GM23338 (cell line): ENCODE measurements around the gene XPNPEP2. TPM values are rescaled to one million over a fixed set of nuclear protein-coding genes. Genes with fewer than 3 reads are reported as not detected.

Experiments used
- ETS1 ChIP-seq: IDR thresholded peaks from 2 replicates; pipeline ENCODE4 v1.6.1; 2016; ENCODE audit warnings: antibody characterized with exemption
- EZH2 ChIP-seq: fragments of 200-600 bp; sonication (generic); IDR thresholded peaks from one replicate; pipeline ENCODE4 v1.8.0; 2017; ENCODE audit warnings: antibody characterized with exemption, mild to moderate bottlenecking, low read depth; ENCODE audit not compliant: unreplicated experiment
- JUNB ChIP-seq: IDR thresholded peaks from one replicate; pipeline ENCODE4 v1.6.1; 2016; ENCODE audit warnings: antibody characterized with exemption; ENCODE audit not compliant: unreplicated experiment
- REST ChIP-seq: IDR thresholded peaks from one replicate; pipeline ENCODE4 v1.6.1; 2018; ENCODE audit warnings: antibody characterized with exemption; ENCODE audit not compliant: unreplicated experiment
- ZNF331 ChIP-seq: fragments of 250-450 bp; sonication (Bioruptor Pico); IDR thresholded peaks from 2 replicates; pipeline ENCODE4 v1.5.0; 2020; ENCODE audit warnings: low read depth, mild to moderate bottlenecking, moderate library complexity
- polyA plus RNA-seq: library from polyadenylated mRNA; unstranded; fragments of >200 nt; fragmentation: Nextera tagmentation; extraction: Ambion mirVana; gene quantifications from 2 replicates; pipeline ENCODE4 v1.2.1, GENCODE V29; 2016
- total RNA-seq: library from RNA; depleted of rRNA; stranded (reverse); fragments of >200 nt; shearing (Covaris generic); gene quantifications from 2 replicates; pipeline ENCODE4 v1.2.3, GENCODE V29; 2014
- TF ChIP-seq, protein P1 (sequence below): fragments of 250-450 bp; sonication (Bioruptor Pico); IDR thresholded peaks from 2 replicates; pipeline ENCODE4 v1.5.0; 2020; ENCODE audit warnings: mild to moderate bottlenecking, moderate library complexity

The XPNPEP2 gene
- total and polyA plus RNA-seq, 2 experiments from 2014 or later = not detected

GRCh38 chrX:129719268-129719667 is 19.5 kb upstream of the XPNPEP2 start (continued):
- TF ChIP-seq, protein P1, sequence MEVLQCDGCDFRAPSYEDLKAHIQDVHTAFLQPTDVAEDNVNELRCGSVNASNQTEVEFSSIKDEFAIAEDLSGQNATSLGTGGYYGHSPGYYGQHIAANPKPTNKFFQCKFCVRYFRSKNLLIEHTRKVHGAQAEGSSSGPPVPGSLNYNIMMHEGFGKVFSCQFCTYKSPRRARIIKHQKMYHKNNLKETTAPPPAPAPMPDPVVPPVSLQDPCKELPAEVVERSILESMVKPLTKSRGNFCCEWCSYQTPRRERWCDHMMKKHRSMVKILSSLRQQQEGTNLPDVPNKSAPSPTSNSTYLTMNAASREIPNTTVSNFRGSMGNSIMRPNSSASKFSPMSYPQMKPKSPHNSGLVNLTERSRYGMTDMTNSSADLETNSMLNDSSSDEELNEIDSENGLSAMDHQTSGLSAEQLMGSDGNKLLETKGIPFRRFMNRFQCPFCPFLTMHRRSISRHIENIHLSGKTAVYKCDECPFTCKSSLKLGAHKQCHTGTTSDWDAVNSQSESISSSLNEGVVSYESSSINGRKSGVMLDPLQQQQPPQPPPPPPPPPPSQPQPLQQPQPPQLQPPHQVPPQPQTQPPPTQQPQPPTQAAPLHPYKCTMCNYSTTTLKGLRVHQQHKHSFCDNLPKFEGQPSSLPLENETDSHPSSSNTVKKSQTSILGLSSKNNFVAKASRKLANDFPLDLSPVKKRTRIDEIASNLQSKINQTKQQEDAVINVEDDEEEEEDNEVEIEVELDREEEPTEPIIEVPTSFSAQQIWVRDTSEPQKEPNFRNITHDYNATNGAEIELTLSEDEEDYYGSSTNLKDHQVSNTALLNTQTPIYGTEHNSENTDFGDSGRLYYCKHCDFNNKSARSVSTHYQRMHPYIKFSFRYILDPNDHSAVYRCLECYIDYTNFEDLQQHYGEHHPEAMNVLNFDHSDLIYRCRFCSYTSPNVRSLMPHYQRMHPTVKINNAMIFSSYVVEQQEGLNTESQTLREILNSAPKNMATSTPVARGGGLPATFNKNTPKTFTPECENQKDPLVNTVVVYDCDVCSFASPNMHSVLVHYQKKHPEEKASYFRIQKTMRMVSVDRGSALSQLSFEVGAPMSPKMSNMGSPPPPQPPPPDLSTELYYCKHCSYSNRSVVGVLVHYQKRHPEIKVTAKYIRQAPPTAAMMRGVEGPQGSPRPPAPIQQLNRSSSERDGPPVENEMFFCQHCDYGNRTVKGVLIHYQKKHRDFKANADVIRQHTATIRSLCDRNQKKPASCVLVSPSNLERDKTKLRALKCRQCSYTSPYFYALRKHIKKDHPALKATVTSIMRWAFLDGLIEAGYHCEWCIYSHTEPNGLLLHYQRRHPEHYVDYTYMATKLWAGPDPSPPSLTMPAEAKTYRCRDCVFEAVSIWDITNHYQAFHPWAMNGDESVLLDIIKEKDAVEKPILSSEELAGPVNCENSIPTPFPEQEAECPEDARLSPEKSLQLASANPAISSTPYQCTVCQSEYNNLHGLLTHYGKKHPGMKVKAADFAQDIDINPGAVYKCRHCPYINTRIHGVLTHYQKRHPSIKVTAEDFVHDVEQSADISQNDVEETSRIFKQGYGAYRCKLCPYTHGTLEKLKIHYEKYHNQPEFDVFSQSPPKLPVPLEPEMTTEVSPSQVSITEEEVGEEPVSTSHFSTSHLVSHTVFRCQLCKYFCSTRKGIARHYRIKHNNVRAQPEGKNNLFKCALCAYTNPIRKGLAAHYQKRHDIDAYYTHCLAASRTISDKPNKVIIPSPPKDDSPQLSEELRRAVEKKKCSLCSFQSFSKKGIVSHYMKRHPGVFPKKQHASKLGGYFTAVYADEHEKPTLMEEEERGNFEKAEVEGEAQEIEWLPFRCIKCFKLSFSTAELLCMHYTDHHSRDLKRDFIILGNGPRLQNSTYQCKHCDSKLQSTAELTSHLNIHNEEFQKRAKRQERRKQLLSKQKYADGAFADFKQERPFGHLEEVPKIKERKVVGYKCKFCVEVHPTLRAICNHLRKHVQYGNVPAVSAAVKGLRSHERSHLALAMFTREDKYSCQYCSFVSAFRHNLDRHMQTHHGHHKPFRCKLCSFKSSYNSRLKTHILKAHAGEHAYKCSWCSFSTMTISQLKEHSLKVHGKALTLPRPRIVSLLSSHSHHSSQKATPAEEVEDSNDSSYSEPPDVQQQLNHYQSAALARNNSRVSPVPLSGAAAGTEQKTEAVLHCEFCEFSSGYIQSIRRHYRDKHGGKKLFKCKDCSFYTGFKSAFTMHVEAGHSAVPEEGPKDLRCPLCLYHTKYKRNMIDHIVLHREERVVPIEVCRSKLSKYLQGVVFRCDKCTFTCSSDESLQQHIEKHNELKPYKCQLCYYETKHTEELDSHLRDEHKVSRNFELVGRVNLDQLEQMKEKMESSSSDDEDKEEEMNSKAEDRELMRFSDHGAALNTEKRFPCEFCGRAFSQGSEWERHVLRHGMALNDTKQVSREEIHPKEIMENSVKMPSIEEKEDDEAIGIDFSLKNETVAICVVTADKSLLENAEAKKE (CRISPR knock-in tag) = no peak
- TF ChIP-seq ZNF331 (CRISPR knock-in tag) = no peak
- no peak for TF ChIP-seq REST
- TF ChIP-seq JUNB = no peak
- no peak for TF ChIP-seq EZH2
- TF ChIP-seq ETS1 = no peak
